CD8-positive, alpha-beta memory T cell (primary cell): ENCODE measurements around the gene EXOC4. TPM values are rescaled to one million over a fixed set of nuclear protein-coding genes. Genes with fewer than 3 reads are reported as not detected.

Experiments
- CTCF ChIA-PET: fragments of 350-600 bp; sonication (Branson Sonifier 250); formaldehyde crosslinking; loops from one replicate; lab custom pipeline; 2021; ENCODE audit warnings: antibody characterized with exemption; lab: Charles Lee
- POLR2A ChIA-PET: fragments of 350-600 bp; sonication (Branson Sonifier 250); formaldehyde crosslinking; loops from one replicate; lab custom pipeline; 2021; ENCODE audit warnings: antibody characterized with exemption; lab: Charles Lee
- DNase-seq, 5 donors: peaks; one replicate each; pipeline versions ENCODE4 v3.0.0 to v3.0.0-alpha.2; 2020 to 2022; ENCODE audit warnings: mixed read lengths in 1 of 5
- H3K27ac ChIP-seq: one replicate; pipeline ENCODE4 v1.7.0; 2013; ENCODE audit warnings: low read depth, mild to moderate bottlenecking, low read length, moderate library complexity
- H3K27me3 ChIP-seq: 2 replicates; pipeline ENCODE4 v1.7.0; 2013; ENCODE audit warnings: low read length, mild to moderate bottlenecking; ENCODE audit not compliant: insufficient read depth, poor library complexity, severe bottlenecking
- H3K36me3 ChIP-seq: 2 replicates; pipeline ENCODE4 v1.7.0; 2013; ENCODE audit warnings: mild to moderate bottlenecking, low read length, moderate library complexity; ENCODE audit not compliant: insufficient read depth
- H3K4me1 ChIP-seq: 2 replicates; pipeline ENCODE4 v1.7.0; 2013; ENCODE audit warnings: mild to moderate bottlenecking, low read length, moderate library complexity; ENCODE audit not compliant: insufficient read depth
- H3K4me3 ChIP-seq: 2 replicates; pipeline ENCODE4 v1.7.0; 2013; ENCODE audit warnings: mild to moderate bottlenecking, low read length
- H3K9me3 ChIP-seq: 2 replicates; pipeline ENCODE4 v1.7.0; 2013; ENCODE audit warnings: mild to moderate bottlenecking, low read length
- H3K27ac Mint-ChIP-seq, 8 donors: one replicate each; pipeline ENCODE4 v1.8.0; 2020 to 2021; ENCODE audit warnings: mixed read lengths in 8 of 8, mild to moderate bottlenecking in 6 of 8, inconsistent platforms in 3 of 8, moderate library complexity in 3 of 8
- H3K27me3 Mint-ChIP-seq, 2 donors: one replicate each; pipeline ENCODE4 v1.8.0; 2020 to 2021; ENCODE audit warnings: mixed read lengths in 2 of 2, mild to moderate bottlenecking in 1 of 2, moderate library complexity in 1 of 2
- H3K36me3 Mint-ChIP-seq, 3 donors: one replicate each; pipeline ENCODE4 v1.8.0; 2020 to 2021; ENCODE audit warnings: mixed read lengths in 3 of 3, inconsistent platforms in 1 of 3, mild to moderate bottlenecking in 1 of 3
- H3K4me1 Mint-ChIP-seq, 3 donors: one replicate each; pipeline ENCODE4 v1.8.0; 2020 to 2021; ENCODE audit warnings: mixed read lengths in 3 of 3, inconsistent platforms in 1 of 3, mild to moderate bottlenecking in 1 of 3
- H3K4me3 Mint-ChIP-seq, 7 donors: one replicate each; pipeline ENCODE4 v1.8.0; 2020 to 2021; ENCODE audit warnings: mixed read lengths in 7 of 7, mild to moderate bottlenecking in 6 of 7, moderate library complexity in 4 of 7, inconsistent platforms in 2 of 7
- H3K9me3 Mint-ChIP-seq, 5 donors: one replicate each; pipeline ENCODE4 v1.8.0; 2020 to 2022; ENCODE audit warnings: mixed read lengths in 5 of 5, mild to moderate bottlenecking in 3 of 5, moderate library complexity in 2 of 5, inconsistent platforms in 1 of 5
- polyA plus RNA-seq: library from polyadenylated mRNA; unstranded; fragments of 300-500 nt; fragmentation: Illumina TruSeq; gene quantifications from one replicate; pipeline ENCODE4 v1.2.3, GENCODE V29; 2021
- total RNA-seq, 2 experiments: library from RNA; stranded (reverse); gene quantifications; one replicate each; pipeline ENCODE4 v1.2.3, GENCODE V29; 2021

EXOC4 gene
- total and polyA plus RNA-seq, 3 experiments from 2014 or later, result 34.5 to 53.2 (median 50.3) TPM

DNA sequence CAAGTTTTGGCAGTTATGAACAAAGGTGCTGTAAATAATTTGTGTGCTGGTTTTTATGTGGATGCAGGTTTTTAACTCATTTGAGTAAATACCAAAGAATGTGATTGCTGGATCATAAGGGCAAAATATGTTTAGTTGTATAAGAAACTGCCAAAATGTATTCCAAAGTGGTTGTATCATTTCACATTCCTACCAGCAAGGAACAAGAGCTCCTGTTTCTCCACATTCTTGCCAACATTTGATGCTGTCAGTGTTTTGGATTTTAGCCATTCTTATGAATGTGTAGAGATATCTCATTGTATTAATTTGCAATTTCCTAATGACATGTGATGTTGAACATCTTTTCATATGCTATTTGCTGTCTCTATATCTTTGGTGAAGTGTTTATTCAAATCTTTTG lies 666.9 kb downstream of the EXOC4 start:
- CTCF ChIA-PET, result no interaction called here

DNA sequence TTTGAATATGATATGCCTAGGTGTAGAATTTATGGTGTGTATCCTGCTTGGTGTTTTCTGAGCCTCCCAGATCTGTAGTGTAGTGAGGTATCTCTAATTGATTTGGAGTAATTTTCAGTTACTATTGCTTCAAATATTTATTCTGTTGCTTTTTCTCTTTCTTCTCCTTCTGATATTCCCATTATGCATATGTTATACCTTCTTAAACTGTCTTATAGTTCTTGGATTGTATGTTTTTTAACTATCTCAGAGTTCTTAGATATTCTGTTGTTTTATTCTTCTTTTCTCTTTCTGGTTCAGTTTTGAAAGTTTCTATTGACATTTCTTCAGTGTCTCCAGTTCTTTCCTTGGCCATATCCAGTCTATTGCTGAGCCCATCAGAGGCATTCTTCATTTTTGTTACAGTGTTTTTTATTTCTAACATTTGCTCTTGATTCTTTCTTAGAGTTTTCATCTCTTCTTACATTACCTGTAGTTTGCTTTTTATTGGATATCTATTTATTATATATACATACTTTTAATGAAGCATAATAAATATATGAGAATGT lies 668.8 kb downstream of the EXOC4 start:
- H3K27ac Mint-ChIP-seq, result no peak overlapping the region
- ChIA-PET CTCF (no interaction called here), POLR2A (no interaction called here)
- DNase-seq, result no peak
- Histone ChIP-seq H3K27me3 (no peaks in the 10 kb centered on the region), H3K27ac (no peak overlapping the region), H3K4me3 (no peak overlapping the region), H3K36me3 (peaks cover 12% of the 10 kb centered on the region), H3K4me1 (no peaks in the 10 kb centered on the region), H3K9me3 (peaks cover 7% of the 10 kb centered on the region)
- peaks cover 16 to 36% (median 30%) of the 10 kb centered on the region in 5 donors for H3K9me3 Mint-ChIP-seq
- no peaks in the 10 kb centered on the region for H3K27me3 Mint-ChIP-seq
- H3K4me3 Mint-ChIP-seq, result no peak overlapping the region
- H3K36me3 Mint-ChIP-seq, result peaks cover 43 to 59% (median 55%) of the 10 kb centered on the region in 3 donors
- no peaks in the 10 kb centered on the region for H3K4me1 Mint-ChIP-seq

More for the DNA sequence above, 666.9 kb downstream of the EXOC4 start:
- Mint-ChIP-seq H3K36me3 (peaks cover 44 to 62% (median 61%) of the 10 kb centered on the region in 3 donors), H3K4me1 (no peaks in the 10 kb centered on the region), H3K9me3 (peaks cover 16 to 36% (median 30%) of the 10 kb centered on the region in 5 donors), H3K27ac (no peak overlapping the region), H3K27me3 (no peaks in the 10 kb centered on the region), H3K4me3 (no peak overlapping the region)
- no peak overlapping the region for H3K4me3 ChIP-seq
- H3K27me3 ChIP-seq, result no peaks in the 10 kb centered on the region
- POLR2A ChIA-PET, result no interaction called here
- H3K36me3 ChIP-seq, result peaks cover 12% of the 10 kb centered on the region
- peaks cover 7% of the 10 kb centered on the region for H3K9me3 ChIP-seq
- H3K4me1 ChIP-seq, result no peaks in the 10 kb centered on the region
- no peak overlapping the region for H3K27ac ChIP-seq
- no peak for DNase-seq

DNA sequence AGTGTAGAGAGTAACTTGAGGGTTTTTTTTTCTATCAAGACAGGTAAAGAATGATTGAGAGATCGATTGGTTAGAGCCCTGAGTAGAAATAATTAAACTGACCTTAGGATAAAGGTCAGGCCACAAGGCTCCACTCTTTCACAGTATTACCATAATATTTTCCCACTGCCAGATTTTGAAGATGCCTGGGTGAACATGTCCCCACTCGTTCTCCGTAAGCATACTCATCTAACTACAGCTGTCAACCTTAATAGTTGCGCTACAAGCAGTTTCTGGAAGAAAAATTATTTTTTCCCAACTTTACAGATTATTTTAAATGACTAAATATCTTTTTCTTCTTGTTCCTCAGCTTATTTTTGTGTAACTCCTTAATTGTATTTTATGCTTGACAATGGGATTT lies 671.1 kb downstream of the EXOC4 start:
- Mint-ChIP-seq H3K27ac (no peak overlapping the region), H3K9me3 (peaks cover 16 to 32% (median 29%) of the 10 kb centered on the region in 5 donors), H3K4me1 (no peaks in the 10 kb centered on the region), H3K4me3 (no peak overlapping the region), H3K36me3 (peaks cover 33 to 43% (median 38%) of the 10 kb centered on the region in 3 donors), H3K27me3 (no peaks in the 10 kb centered on the region)
- no peaks in the 10 kb centered on the region for H3K27me3 ChIP-seq
- H3K27ac ChIP-seq, result no peak overlapping the region
- peaks cover 9% of the 10 kb centered on the region for H3K36me3 ChIP-seq
- H3K4me3 ChIP-seq, result no peak overlapping the region
- ChIA-PET POLR2A (no interaction called here), CTCF (no interaction called here)
- peaks cover 7% of the 10 kb centered on the region for H3K9me3 ChIP-seq
- H3K4me1 ChIP-seq, result no peaks in the 10 kb centered on the region
- no peak for DNase-seq

DNA sequence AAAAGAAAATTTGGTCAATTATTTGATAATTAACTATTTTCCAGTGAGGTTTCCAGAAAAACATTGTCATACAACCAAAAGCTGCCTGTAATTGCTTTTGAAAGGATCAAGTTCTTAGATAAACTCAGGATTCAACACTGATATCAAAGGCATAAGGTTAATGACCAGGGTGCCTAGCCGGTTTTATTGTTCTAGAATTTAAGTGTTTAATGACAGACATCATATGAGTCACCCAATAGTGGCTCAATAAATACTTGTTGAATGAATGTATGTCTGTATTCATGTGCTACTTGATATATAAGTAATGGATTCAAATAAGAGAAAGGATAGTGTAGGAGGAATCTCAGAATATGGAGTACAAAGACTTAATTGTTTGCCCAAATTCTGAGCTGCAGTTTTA lies 678.2 kb downstream of the EXOC4 start:
- POLR2A ChIA-PET, result no interaction called here
- no peak overlapping the region for H3K27ac Mint-ChIP-seq
- H3K9me3 Mint-ChIP-seq, result peaks cover 0 to 2% (median 0%) of the 10 kb centered on the region in 5 donors
- no peak overlapping the region for H3K4me3 Mint-ChIP-seq
- CTCF ChIA-PET, result no interaction called here
- H3K27ac ChIP-seq, result no peak overlapping the region
- peaks cover 7 to 17% (median 11%) of the 10 kb centered on the region in 3 donors for H3K36me3 Mint-ChIP-seq
- no peak overlapping the region for H3K4me3 ChIP-seq
- no peaks in the 10 kb centered on the region for H3K27me3 Mint-ChIP-seq
- no peaks in the 10 kb centered on the region for H3K4me1 Mint-ChIP-seq
- H3K27me3 ChIP-seq, result no peaks in the 10 kb centered on the region
- no peaks in the 10 kb centered on the region for H3K36me3 ChIP-seq
- no peaks in the 10 kb centered on the region for H3K4me1 ChIP-seq
- DNase-seq, result no peak
- H3K9me3 ChIP-seq, result no peaks in the 10 kb centered on the region

DNA sequence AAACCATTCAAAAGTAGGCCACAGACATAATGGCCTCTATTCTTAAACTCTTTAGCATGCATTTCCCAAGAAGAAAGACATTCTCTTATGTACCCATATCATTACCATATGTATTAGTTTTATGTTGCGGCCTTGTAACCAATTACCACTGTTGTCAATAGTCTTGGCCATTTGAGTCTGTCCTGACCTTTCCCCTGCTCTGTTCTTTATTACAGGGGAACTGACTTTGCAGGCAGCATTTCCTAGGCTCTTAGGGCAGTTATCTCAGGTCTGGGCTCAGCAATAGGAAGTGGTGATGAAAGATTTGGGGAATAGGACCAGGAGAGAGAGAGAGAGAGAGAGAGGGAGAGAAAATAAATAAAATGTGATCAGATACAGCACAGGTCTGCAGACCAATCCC lies 679.7 kb downstream of the EXOC4 start:
- no peaks in the 10 kb centered on the region for H3K36me3 ChIP-seq
- H3K27me3 Mint-ChIP-seq, result no peaks in the 10 kb centered on the region
- no peaks in the 10 kb centered on the region for H3K4me1 Mint-ChIP-seq
- H3K27ac Mint-ChIP-seq, result peak overlapping the region in 1 of 8 donors; percentile 5
- no peaks in the 10 kb centered on the region for H3K9me3 ChIP-seq
- H3K27ac ChIP-seq, result no peak overlapping the region
- ChIA-PET POLR2A (no interaction called here), CTCF (no interaction called here)
- H3K4me1 ChIP-seq, result no peaks in the 10 kb centered on the region
- DNase-seq, result no peak
- no peak overlapping the region for H3K4me3 Mint-ChIP-seq
- H3K36me3 Mint-ChIP-seq, result peaks cover 7 to 20% (median 15%) of the 10 kb centered on the region in 3 donors
- no peaks in the 10 kb centered on the region for H3K27me3 ChIP-seq
- H3K9me3 Mint-ChIP-seq, result peaks cover 0 to 2% (median 0%) of the 10 kb centered on the region in 5 donors
- H3K4me3 ChIP-seq, result no peak overlapping the region

DNA sequence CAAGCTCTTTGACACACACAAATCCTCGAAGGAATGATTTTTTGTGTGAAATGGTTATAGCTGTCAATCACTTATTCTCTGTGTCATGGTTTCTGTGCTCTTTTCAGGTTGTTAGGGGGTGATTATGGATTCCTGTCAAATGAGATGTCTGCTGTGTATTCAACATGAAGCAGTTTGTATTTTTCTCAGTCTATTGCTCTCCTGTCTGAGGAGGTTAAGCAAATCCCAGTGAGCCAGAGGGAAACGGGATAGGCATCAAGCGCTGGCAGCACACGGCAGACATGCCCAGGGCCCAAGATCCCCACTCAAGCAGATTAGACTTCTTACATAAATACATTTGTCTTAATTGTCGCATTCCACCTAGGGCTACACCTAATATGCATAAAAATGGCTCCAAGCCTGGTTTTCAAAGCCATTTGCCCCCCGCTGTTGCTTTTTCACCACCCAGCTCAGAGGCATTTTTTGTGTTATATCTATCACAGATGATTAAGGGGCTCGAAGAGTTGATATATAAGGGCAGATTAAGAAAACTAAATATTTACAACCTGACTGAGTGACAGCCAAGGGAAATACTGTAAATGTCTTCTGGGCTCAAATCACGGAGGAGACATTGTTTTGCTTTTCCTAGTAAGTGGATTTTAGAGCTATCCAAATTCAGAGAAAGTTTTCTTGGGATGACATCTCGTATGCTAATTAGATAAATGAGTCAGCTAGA lies 681.5 kb downstream of the EXOC4 start:
- H3K4me3 Mint-ChIP-seq, result no peak overlapping the region
- peaks cover 0 to 2% (median 0%) of the 10 kb centered on the region in 5 donors for H3K9me3 Mint-ChIP-seq
- CTCF ChIA-PET, result interaction anchor here (1.6 kb wide), 1 partner anchor 20 kb away, joined by 3 read pairs; no protein-coding TSS in a partner anchor

DNA sequence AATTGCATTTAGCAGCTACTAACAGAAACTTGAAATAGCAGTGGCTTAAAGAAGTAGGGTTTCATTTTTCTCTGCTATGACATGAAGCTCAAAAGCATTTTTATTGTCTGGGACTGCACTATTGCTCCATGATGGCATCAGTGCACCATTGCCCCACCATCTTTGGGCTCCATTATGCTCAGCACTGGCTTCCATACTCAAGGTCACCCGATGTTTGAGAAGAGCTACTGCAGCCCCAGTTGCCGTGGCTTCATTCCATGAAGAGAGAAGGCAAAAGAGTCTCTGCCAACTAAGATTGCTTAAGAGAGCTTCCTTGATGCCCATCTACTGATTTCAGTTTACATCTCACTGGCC lies 682.1 kb downstream of the EXOC4 start:
- Mint-ChIP-seq H3K27ac (peak overlapping the region in 1 of 8 donors; percentile 58), H3K36me3 (peaks cover 7 to 41% (median 22%) of the 10 kb centered on the region in 3 donors), H3K27me3 (no peaks in the 10 kb centered on the region), H3K9me3 (no peaks in the 10 kb centered on the region), H3K4me3 (no peak overlapping the region), H3K4me1 (no peaks in the 10 kb centered on the region)
- no peaks in the 10 kb centered on the region for H3K4me1 ChIP-seq
- DNase-seq, result no peak
- H3K9me3 ChIP-seq, result no peaks in the 10 kb centered on the region
- ChIA-PET POLR2A (no interaction called here), CTCF (interaction anchor here (1.6 kb wide), 1 partner anchor 20 kb away, joined by 3 read pairs; no protein-coding TSS in a partner anchor)
- H3K27me3 ChIP-seq, result no peaks in the 10 kb centered on the region
- peaks cover 3% of the 10 kb centered on the region for H3K36me3 ChIP-seq
- no peak overlapping the region for H3K27ac ChIP-seq
- H3K4me3 ChIP-seq, result no peak overlapping the region

More for the DNA sequence above, 681.5 kb downstream of the EXOC4 start:
- peaks cover 3% of the 10 kb centered on the region for H3K36me3 ChIP-seq
- H3K9me3 ChIP-seq, result no peaks in the 10 kb centered on the region
- DNase-seq, result no peak
- Mint-ChIP-seq H3K27me3 (no peaks in the 10 kb centered on the region), H3K4me1 (no peaks in the 10 kb centered on the region), H3K27ac (no peak overlapping the region), H3K36me3 (peaks cover 7 to 36% (median 19%) of the 10 kb centered on the region in 3 donors)
- POLR2A ChIA-PET, result no interaction called here
- no peaks in the 10 kb centered on the region for H3K4me1 ChIP-seq
- no peak overlapping the region for H3K4me3 ChIP-seq
- H3K27me3 ChIP-seq, result no peaks in the 10 kb centered on the region
- H3K27ac ChIP-seq, result no peak overlapping the region

DNA sequence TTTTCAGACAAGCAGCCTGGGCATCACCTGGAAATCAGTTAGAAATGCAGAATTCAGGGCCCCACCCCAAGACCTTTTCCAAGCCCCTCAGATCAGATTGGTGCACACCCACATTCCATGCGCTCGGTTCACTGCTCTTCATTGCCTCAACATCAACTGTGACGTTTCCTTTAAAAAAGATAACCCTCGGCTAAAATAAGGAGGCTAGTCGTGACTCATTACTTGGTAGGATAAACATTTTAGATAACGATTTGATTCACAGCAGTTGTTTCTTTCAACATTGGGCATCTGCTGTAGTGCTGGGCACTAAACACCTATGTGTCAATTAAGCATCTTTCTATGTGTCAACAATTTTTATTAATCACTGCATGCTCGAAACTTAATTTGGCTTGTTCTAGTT lies 683.2 kb downstream of the EXOC4 start:
- Mint-ChIP-seq H3K9me3 (no peaks in the 10 kb centered on the region), H3K27me3 (no peaks in the 10 kb centered on the region), H3K36me3 (peaks cover 7 to 50% (median 28%) of the 10 kb centered on the region in 3 donors), H3K4me3 (no peak overlapping the region), H3K27ac (no peak overlapping the region), H3K4me1 (no peaks in the 10 kb centered on the region)
- POLR2A ChIA-PET, result no interaction called here
- H3K36me3 ChIP-seq, result peaks cover 3% of the 10 kb centered on the region
- no peak overlapping the region for H3K4me3 ChIP-seq
- H3K4me1 ChIP-seq, result no peaks in the 10 kb centered on the region
- no peak overlapping the region for H3K27ac ChIP-seq
- no peak for DNase-seq
- CTCF ChIA-PET, result interaction anchor here (1.6 kb wide), 1 partner anchor 19 kb away, joined by 3 read pairs; no protein-coding TSS in a partner anchor
- no peaks in the 10 kb centered on the region for H3K27me3 ChIP-seq
- no peaks in the 10 kb centered on the region for H3K9me3 ChIP-seq
